H9 (cell line): ENCODE results near the gene PDE6H. TPM values are rescaled to one million over a fixed set of nuclear protein-coding genes. Genes with fewer than 3 reads are reported as not detected.

Source experiments
- DNase-seq: peaks from one replicate; pipeline ENCODE4 v3.0.0-alpha.2; 2017
- H2AFZ ChIP-seq: one replicate; pipeline ENCODE4 v1.6.1; 2013; ENCODE audit warnings: mild to moderate bottlenecking, low read length, control low read depth, moderate library complexity
- H2AK5ac ChIP-seq: 2 replicates; pipeline ENCODE4 v1.6.1; 2013; ENCODE audit warnings: low read length, control low read depth, mixed read lengths; ENCODE audit not compliant: insufficient read length
- H2BK120ac ChIP-seq: one replicate; pipeline ENCODE4 v1.6.1; 2013; ENCODE audit warnings: low read depth, mild to moderate bottlenecking, low read length, control low read depth, inconsistent platforms; ENCODE audit not compliant: poor library complexity, severe bottlenecking
- H2BK12ac ChIP-seq: 2 replicates; pipeline ENCODE4 v1.6.1; 2013; ENCODE audit warnings: low read length, control low read depth, mixed read lengths, low read depth; ENCODE audit not compliant: insufficient read length
- H2BK15ac ChIP-seq: 2 replicates; pipeline ENCODE4 v1.6.1; 2013; ENCODE audit warnings: low read depth, low read length, control low read depth
- H2BK20ac ChIP-seq: one replicate; pipeline ENCODE4 v1.6.1; 2013; ENCODE audit warnings: low read depth, mild to moderate bottlenecking, low read length, control low read depth, inconsistent platforms; ENCODE audit not compliant: poor library complexity, severe bottlenecking
- H2BK5ac ChIP-seq: 2 replicates; pipeline ENCODE4 v1.6.1; 2013; ENCODE audit warnings: low read length, control low read depth, mixed read lengths; ENCODE audit not compliant: insufficient read length
- H3K14ac ChIP-seq: 2 replicates; pipeline ENCODE4 v1.6.1; 2013; ENCODE audit warnings: low read length, control low read depth; ENCODE audit not compliant: insufficient read depth
- H3K18ac ChIP-seq: 2 replicates; pipeline ENCODE4 v1.6.1; 2013; ENCODE audit warnings: low read depth, mild to moderate bottlenecking, mixed read lengths, low read length, control low read depth; ENCODE audit not compliant: insufficient read length
- H3K23ac ChIP-seq: 2 replicates; pipeline ENCODE4 v1.6.1; 2013; ENCODE audit warnings: low read length, control low read depth, mixed read lengths, low read depth; ENCODE audit not compliant: insufficient read length
- H3K23me2 ChIP-seq: 2 replicates; pipeline ENCODE4 v1.6.1; 2013; ENCODE audit warnings: low read depth, mild to moderate bottlenecking, mixed read lengths, low read length, control low read depth; ENCODE audit not compliant: insufficient read length, poor library complexity, severe bottlenecking
- H3K27ac ChIP-seq: 2 replicates; pipeline ENCODE4 v1.5.1; 2013; ENCODE audit warnings: low read length, control low read depth, mixed read lengths, low read depth; ENCODE audit not compliant: insufficient read length
- H3K27me3 ChIP-seq: 2 replicates; pipeline ENCODE4 v1.6.1; 2013; ENCODE audit warnings: low read length, control low read depth, inconsistent platforms; ENCODE audit not compliant: insufficient read depth
- H3K4ac ChIP-seq: 2 replicates; pipeline ENCODE4 v1.6.1; 2013; ENCODE audit warnings: low read depth, mild to moderate bottlenecking, control low read depth, inconsistent platforms, low read length, moderate library complexity
- H3K4me1 ChIP-seq: 2 replicates; pipeline ENCODE4 v1.6.1; 2013; ENCODE audit warnings: low read length, control low read depth, inconsistent platforms; ENCODE audit not compliant: insufficient read depth
- H3K4me2 ChIP-seq: 2 replicates; pipeline ENCODE4 v1.6.1; 2013; ENCODE audit warnings: low read length, control low read depth, mixed read lengths; ENCODE audit not compliant: insufficient read length, insufficient read depth
- H3K56ac ChIP-seq: 2 replicates; pipeline ENCODE4 v1.6.1; 2013; ENCODE audit warnings: low read depth, mild to moderate bottlenecking, mixed read lengths, low read length, control low read depth; ENCODE audit not compliant: insufficient read length
- H3K79me1 ChIP-seq: 2 replicates; pipeline ENCODE4 v1.6.1; 2013; ENCODE audit warnings: low read depth, mild to moderate bottlenecking, moderate library complexity, low read length, control low read depth, inconsistent platforms; ENCODE audit not compliant: insufficient read depth, poor library complexity, severe bottlenecking
- H3K79me2 ChIP-seq: 2 replicates; pipeline ENCODE4 v1.6.1; 2013; ENCODE audit warnings: low read length, control low read depth, inconsistent platforms; ENCODE audit not compliant: insufficient read depth
- H3K9ac ChIP-seq: 2 replicates; pipeline ENCODE4 v1.6.1; 2013; ENCODE audit warnings: low read length, control low read depth, mixed read lengths; ENCODE audit not compliant: insufficient read length; ENCODE audit errors: extremely low read depth
- H3K9me3 ChIP-seq: one replicate; pipeline ENCODE4 v1.6.1; 2013; ENCODE audit warnings: low read depth, low read length, inconsistent platforms; ENCODE audit not compliant: control insufficient read depth
- H3T11ph ChIP-seq: one replicate; pipeline ENCODE4 v1.6.1; 2013; ENCODE audit warnings: mild to moderate bottlenecking, low read length, control low read depth, inconsistent platforms
- H4K20me1 ChIP-seq: one replicate; pipeline ENCODE4 v1.6.1; 2013; ENCODE audit not compliant: control insufficient read depth, insufficient read length, insufficient read depth
- H4K5ac ChIP-seq: 2 replicates; pipeline ENCODE4 v1.6.1; 2013; ENCODE audit warnings: low read depth, mild to moderate bottlenecking, mixed read lengths, low read length, control low read depth; ENCODE audit not compliant: insufficient read length
- H4K8ac ChIP-seq: replicated peaks from 2 replicates; pipeline ENCODE4 v1.6.1; 2013; ENCODE audit warnings: low read length, control low read depth, mixed read lengths, low read depth; ENCODE audit not compliant: insufficient read length
- H4K91ac ChIP-seq: 2 replicates; pipeline ENCODE4 v1.6.1; 2013; ENCODE audit warnings: low read depth, mild to moderate bottlenecking, moderate library complexity, mixed read lengths, low read length, control low read depth; ENCODE audit not compliant: insufficient read length
- H3K27ac Mint-ChIP-seq, 3 experiments: 2 replicates in 2 of 3; 3 replicates in 1 of 3; pipeline ENCODE4 v1.8.0; 2020 to 2021; ENCODE audit warnings: mixed read lengths in 3 of 3, mild to moderate bottlenecking in 1 of 3, moderate library complexity in 1 of 3
- H3K27me3 Mint-ChIP-seq: 2 replicates; pipeline ENCODE4 v1.8.0; 2021; ENCODE audit warnings: low read depth, mild to moderate bottlenecking, moderate library complexity, mixed read lengths
- H3K36me3 Mint-ChIP-seq, 3 experiments: 2 replicates in 2 of 3; 3 replicates in 1 of 3; pipeline ENCODE4 v1.8.0; 2020 to 2021; ENCODE audit warnings: low read depth in 3 of 3, mixed read lengths in 3 of 3; ENCODE audit not compliant: insufficient read depth in 1 of 3
- H3K4me1 Mint-ChIP-seq, 2 experiments: 2 replicates each; pipeline ENCODE4 v1.8.0; 2020; ENCODE audit warnings: mixed read lengths in 2 of 2
- H3K4me3 Mint-ChIP-seq, 2 experiments: 2 replicates in 1 of 2; 3 replicates in 1 of 2; pipeline ENCODE4 v1.8.0; 2020 to 2021; ENCODE audit warnings: mild to moderate bottlenecking in 2 of 2, mixed read lengths in 2 of 2, moderate library complexity in 1 of 2
- H3K9me3 Mint-ChIP-seq, 2 experiments: 2 replicates in 1 of 2; 3 replicates in 1 of 2; pipeline ENCODE4 v1.8.0; 2020; ENCODE audit warnings: mild to moderate bottlenecking in 2 of 2, mixed read lengths in 2 of 2, moderate library complexity in 1 of 2
- WGBS: extraction: QIAGEN DNeasy Blood & Tissue Kit; methylation state at CpG from one replicate; pipeline ENCODE4 v1.1.7; 2013; ENCODE audit warnings: missing lambda C conversion rate, low lambda C conversion rate, mixed read lengths; ENCODE audit not compliant: insufficient read length; ENCODE audit errors: extremely low coverage; 5-methylcytosine and 5-hydroxymethylcytosine counted together
- total RNA-seq: library from RNA; stranded (reverse); gene quantifications from 2 replicates; pipeline ENCODE4 v1.2.1, GENCODE V29; 2021
- TF ChIP-seq, protein P1 (sequence below): fragments of 200-600 bp; sonication (generic); conservative IDR thresholded peaks from 3 replicates; pipeline ENCODE4 v1.8.0; 2021; ENCODE audit warnings: antibody characterized with exemption, mild to moderate bottlenecking

Gene PDE6H
- total RNA-seq, 1 experiment from 2014 or later, result not detected

GRCh38 chr12:14963520-14963919 lies 9.3 kb upstream of the PDE6H start:
- H3K4me3 Mint-ChIP-seq, result no peak overlapping the region
- H3K9me3 ChIP-seq, result no peaks in the 10 kb centered on the region
- no peaks in the 10 kb centered on the region for H4K20me1 ChIP-seq
- H2BK120ac ChIP-seq, result no peak overlapping the region
- no peaks in the 10 kb centered on the region for H3K79me2 ChIP-seq
- H3K36me3 Mint-ChIP-seq, result no peaks in the 10 kb centered on the region
- H2BK20ac ChIP-seq, result no peak overlapping the region
- H3K27me3 ChIP-seq, result no peaks in the 10 kb centered on the region
- H3K9ac ChIP-seq, result no peak overlapping the region
- no peak overlapping the region for H2BK5ac ChIP-seq
- H3K4me1 ChIP-seq, result peaks cover 3% of the 10 kb centered on the region
- TF ChIP-seq, protein P1, sequence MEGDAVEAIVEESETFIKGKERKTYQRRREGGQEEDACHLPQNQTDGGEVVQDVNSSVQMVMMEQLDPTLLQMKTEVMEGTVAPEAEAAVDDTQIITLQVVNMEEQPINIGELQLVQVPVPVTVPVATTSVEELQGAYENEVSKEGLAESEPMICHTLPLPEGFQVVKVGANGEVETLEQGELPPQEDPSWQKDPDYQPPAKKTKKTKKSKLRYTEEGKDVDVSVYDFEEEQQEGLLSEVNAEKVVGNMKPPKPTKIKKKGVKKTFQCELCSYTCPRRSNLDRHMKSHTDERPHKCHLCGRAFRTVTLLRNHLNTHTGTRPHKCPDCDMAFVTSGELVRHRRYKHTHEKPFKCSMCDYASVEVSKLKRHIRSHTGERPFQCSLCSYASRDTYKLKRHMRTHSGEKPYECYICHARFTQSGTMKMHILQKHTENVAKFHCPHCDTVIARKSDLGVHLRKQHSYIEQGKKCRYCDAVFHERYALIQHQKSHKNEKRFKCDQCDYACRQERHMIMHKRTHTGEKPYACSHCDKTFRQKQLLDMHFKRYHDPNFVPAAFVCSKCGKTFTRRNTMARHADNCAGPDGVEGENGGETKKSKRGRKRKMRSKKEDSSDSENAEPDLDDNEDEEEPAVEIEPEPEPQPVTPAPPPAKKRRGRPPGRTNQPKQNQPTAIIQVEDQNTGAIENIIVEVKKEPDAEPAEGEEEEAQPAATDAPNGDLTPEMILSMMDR, result no peak
- no peak overlapping the region for H3K27ac Mint-ChIP-seq
- no CpG with 5 or more reads among the region's 7 CpGs for WGBS
- no peaks in the 10 kb centered on the region for H3K79me1 ChIP-seq
- H3K4me1 Mint-ChIP-seq, result peaks cover 10 to 12% of the 10 kb centered on the region in 2 experiments
- H3K9me3 Mint-ChIP-seq, result no peaks in the 10 kb centered on the region
- no peak overlapping the region for H3K18ac ChIP-seq
- no peaks in the 10 kb centered on the region for H3K23me2 ChIP-seq
- no peak overlapping the region for H2BK15ac ChIP-seq
- H3K27me3 Mint-ChIP-seq, result no peaks in the 10 kb centered on the region
- H2AK5ac ChIP-seq, result no peak overlapping the region
- no peak overlapping the region for H3K4ac ChIP-seq
- no peak overlapping the region for H4K5ac ChIP-seq
- no peak overlapping the region for H3K56ac ChIP-seq
- no peak overlapping the region for H3K14ac ChIP-seq
- DNase-seq, result no peak
- no peak overlapping the region for H2BK12ac ChIP-seq
- no peak overlapping the region for H3K23ac ChIP-seq
- H4K8ac ChIP-seq, result no peak overlapping the region
- H3K4me2 ChIP-seq, result no peak overlapping the region
- no peak overlapping the region for H3T11ph ChIP-seq
- no peak overlapping the region for H4K91ac ChIP-seq
- H3K27ac ChIP-seq, result no peak overlapping the region
- H2AFZ ChIP-seq, result no peak overlapping the region
